Activated CD8-positive, alpha-beta memory T cell treated with anti-CD3 and anti-CD28 coated beads, Interleukin-2, amount 50 U/mL, for 1 hour (primary cell): Measurements from ENCODE around the gene CHIT1.
"Not testable (repeated sequence)": the region's sequence is repeated elsewhere in the genome, so short reads cannot be mapped to it uniquely, and the experiment has no call there.

Experiments used
- DNase-seq: peaks from one replicate; pipeline ENCODE4 v3.0.0-alpha.2; 2020; ENCODE audit errors: extremely low read depth

CHIT1 gene

DNA sequence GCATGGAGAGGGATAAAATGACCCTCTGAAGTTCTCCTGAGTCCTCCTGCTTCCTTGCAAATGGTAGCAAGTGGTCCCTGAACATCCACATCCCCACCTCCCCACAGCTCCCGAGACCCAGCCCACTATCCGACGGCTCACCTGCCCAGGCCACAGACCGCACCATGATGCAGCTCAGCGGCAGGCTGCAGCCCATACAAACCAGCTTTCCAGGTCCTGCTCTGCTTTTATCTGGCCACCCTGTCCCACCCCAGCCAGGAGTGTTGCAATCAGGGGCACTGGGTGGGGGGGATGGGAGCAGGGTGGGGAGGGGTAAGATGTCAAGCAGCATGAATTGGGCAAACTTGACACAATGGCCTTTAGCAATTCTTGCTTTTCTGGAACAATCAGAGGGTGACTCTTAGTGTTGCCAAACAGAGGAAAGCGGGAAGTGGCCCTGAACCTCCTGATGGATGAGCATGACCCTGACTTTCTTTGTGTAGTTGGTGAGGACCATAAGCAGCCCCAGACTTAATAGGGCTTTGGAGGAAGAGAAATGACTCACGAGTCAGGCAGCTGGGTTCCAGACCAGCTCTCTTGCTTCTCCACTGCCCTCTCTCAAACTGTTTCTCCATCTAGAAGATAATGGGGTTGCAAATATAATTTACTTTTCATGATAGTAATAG, at the start of gene CHIT1:
CHIT1 (minus strand) TSS at position 203 of the 665 bp plus-strand sequence; CDS start at position 166, 37 bp downstream.
- DNase-seq = no peak

GRCh38 chr1:203278885-203279406, 49.5 kb upstream of the CHIT1 start:
- DNase-seq = no peak

DNA sequence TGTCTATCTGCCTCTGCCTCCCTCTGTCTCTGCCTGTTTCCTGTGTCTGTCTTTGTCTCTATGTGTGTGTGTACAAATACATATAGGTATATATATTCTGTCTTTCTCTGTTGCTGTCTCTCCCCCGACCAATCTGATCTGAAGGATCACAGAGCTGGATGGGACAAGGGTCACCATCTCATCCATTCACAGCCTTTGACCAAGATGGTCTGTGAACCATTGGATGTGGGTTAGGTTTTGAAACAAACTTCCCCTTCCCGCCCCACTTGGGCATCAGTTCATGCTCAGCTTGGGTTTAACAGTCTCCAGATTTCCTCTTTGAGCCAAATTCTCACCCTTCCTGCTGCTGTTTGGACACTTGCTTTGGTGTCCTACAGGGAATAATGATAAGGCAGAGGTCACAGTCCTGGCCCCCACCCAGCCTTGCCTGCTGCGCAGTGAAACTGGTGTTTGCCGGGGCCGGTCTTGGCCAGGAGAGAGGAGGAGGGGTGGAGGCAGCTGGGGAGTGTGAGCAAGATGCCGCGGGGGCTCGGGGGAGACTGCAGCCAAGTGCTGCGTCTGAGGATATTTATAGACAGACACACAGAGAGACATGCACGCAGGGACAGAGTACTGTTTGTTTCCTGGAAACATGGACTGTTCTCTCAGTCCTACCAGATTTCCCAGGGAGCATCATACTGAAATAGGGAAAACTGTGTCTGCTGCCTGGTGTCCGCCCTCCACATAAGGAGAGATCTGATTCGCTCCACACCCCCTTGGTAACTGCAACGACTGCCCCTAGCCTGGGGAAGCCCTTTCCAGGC, 48.8 kb upstream of the CHIT1 start:
- DNase-seq = no peak

DNA sequence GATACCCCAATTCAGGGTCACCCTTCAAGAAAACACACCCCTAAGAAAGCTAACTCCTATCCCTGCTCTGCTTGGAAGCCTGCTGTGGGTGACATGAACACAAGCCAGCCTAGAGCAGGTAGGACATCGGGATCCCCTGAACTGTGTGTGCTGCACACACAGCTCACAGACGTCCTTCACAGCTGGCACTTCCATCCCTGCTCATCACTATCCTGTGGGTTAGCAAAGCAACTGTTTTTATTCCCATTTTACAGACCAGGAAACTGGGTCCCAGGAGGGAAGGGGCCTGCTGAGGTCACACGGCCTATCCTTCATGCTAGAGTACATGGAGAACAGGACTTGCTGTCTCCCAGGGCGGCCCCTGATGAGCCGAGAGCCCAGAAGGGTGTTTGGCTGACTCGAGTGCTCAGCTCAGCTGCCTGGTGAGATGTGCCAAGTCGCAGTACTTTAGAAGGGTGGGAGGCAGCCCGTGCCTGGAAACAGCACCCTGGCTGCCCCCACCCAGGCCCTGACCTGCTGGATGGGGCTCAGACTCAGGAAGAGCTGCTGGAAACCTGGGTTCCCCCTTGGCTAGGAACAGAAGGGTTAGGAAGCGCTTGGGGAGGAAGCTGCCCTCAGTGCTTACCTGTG, 47.6 kb upstream of the CHIT1 start:
- DNase-seq = no peak

GRCh38 chr1:203276408-203276807, 46.9 kb upstream of the CHIT1 start:
- DNase-seq = no peak

DNA sequence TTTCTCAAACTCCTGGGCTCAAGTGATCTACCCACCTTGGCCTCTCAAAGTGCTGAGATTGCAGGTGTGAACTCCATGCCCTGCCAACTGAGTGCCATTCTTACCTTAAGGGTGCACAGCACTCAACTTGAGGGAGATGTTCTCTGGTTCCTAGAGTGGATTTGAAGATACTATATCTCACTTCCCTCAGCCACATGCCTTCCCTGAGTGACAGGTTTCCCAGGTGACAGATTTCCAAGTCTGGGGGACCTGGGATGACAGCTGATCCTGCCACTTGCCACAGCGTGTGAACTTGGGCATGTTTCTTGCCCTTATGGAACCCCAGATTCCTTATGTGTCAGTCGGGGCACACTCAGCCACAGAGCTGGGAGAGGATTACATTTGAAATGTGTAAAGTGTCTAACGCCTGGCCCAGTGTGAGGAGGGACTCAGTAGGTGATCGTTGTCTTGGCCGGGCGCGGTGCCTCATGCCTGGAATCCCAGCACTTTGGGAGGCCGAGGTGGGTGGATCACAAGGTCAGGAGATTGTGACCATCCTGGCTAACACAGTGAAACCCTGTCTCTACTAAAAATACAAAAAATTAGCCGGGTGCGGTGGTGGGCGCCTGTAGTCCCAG, 46.3 kb upstream of the CHIT1 start:
- DNase-seq = no peak

DNA sequence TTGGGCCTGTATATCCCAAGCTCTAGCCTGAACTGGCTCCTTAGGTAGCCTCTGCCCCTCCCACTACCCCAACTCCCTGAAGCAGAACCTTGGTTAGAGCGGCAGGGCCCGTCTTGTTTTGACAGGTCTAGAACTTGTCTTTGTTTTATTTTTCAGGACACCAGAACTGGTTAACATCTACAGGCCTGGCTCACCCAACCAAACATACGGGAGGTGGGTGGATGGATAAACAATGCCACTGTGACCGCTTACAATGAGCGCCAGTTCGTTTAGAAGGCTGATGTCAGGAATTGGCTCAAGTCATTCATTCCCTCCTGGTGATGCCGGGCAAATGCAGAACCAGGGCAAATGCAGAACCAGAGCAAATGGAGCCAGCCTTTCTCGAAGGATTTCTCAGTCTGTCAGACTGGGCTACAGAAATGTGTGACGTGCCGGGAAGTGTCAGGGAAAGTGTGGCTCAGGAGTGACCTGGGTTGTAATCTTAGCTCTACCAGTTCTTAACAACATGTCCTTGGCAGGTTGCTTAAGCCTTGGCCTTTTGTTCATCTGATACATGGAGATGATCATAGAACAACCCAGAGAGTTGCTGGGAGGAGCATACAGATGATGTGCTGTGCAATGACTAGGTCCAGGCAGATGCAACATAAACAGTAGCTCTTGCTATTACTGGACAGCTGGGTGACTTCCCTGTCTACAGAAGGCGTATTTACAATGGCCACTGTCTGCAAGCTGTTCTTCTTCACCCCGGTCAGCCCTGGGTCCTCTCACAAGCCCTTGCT, 45.3 kb upstream of the CHIT1 start:
- DNase-seq = no peak

DNA sequence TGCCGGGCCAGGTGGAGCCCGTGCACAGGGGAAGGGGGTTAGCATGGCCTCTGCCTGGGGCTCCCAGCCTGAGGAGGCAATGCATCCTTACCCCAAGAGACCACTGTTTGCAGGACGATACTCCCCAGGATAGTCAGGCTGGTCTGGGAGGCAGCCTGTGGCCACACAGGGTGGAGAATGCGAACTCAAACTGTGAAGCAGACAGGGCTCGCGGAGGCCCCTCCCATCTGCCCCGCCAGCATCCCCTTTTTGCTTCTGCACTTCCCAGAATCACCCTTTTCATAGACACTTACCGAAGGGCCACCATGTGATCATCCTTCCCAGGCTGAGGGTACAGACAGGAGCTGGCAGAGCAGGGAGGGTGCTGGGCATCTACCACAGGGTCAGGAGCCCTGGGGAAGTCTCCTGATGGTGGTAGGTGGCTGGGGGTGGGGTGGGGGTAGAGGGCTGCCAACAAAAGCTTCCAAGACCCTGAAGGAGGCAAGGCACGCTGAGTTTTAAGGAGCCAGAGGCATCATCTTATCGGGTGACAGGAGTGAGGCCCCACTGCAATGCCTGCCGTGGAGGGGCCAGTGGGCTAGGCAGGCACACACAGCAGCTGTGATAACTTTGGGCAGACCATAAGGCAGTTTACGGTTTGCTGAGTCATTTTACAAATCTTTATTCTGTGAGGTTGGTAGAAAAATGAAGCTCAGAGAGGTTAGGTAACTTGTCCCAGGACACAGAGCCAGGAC, 44.6 kb upstream of the CHIT1 start:
- DNase-seq = no peak

DNA sequence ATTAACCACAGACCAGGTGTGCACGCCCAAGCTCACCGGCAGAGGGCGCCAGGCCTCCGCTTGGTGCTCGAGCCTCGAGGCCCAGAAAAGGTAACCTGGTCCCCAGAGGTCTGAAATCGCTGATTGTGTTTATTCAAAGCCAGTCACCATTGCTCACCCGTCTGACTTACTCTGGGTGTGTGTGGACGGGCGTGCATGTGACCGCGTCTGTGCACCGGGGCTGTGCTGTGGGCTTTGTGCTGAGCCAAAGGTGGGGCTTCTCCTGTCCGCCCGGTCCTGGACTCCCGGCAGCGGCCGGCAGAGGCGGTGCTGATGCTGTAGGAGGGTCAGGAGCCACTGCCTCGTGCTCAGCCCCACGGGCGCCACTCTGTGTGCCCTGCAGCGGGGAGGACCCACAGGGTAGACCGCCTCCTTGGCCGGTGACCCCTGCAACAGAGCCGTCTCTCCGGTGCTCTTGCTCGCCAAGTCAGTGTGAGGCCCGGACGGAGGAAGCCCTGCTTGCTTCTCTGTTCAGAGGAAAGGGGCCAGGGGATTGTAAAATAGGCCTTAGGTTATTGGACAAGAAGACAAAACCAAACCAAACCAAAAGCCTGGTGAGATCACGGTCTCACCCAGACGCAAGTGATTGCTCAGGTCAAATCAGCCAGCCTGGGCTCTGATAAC, 43.9 kb upstream of the CHIT1 start:
- peak; percentile 82 for DNase-seq

GRCh38 chr1:203272633-203273205, 43.2 kb upstream of the CHIT1 start:
- DNase-seq = no peak

GRCh38 chr1:203271962-203272632, 42.6 kb upstream of the CHIT1 start:
- DNase-seq = no peak

DNA sequence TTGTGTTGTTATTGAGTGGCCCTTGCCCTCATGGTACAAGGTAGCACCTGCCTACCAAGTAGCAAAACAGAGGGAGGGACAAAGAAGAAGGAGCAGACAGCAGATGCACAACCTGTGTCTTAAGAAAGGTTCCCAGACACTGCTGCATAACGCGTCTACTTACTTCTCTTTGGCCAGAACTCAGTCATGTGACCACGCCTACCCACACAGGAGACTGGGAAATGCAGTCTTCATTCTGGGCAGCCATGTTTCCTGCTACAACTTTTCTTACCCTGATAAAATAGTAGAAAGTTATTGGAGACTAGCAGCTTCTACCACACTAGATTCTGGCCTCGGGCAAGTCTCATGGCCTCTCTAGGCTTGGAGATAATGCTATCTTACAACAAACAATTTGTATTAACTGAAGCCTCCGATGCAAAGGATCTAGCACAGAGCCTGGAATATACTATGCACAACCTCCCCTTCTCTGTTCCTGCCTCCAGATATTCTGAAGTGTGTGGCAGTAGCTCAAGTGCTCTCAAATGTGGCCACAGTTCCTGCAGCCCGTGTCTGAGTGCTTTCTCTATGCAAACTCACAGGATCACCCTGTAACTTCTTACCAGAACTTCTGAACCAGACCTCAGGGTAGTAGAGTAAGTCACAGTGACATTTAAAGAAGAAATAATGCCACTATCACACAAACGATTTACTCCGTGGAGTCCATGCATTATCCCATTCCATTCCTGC, 41.7 kb upstream of the CHIT1 start:
- DNase-seq = no peak

- no peak for DNase-seq
Observed at GRCh38 chr1:203270448-203270847, 41.0 kb upstream of the CHIT1 start.

GRCh38 chr1:203269654-203270020, 40.2 kb upstream of the CHIT1 start:
- DNase-seq = no peak

DNA sequence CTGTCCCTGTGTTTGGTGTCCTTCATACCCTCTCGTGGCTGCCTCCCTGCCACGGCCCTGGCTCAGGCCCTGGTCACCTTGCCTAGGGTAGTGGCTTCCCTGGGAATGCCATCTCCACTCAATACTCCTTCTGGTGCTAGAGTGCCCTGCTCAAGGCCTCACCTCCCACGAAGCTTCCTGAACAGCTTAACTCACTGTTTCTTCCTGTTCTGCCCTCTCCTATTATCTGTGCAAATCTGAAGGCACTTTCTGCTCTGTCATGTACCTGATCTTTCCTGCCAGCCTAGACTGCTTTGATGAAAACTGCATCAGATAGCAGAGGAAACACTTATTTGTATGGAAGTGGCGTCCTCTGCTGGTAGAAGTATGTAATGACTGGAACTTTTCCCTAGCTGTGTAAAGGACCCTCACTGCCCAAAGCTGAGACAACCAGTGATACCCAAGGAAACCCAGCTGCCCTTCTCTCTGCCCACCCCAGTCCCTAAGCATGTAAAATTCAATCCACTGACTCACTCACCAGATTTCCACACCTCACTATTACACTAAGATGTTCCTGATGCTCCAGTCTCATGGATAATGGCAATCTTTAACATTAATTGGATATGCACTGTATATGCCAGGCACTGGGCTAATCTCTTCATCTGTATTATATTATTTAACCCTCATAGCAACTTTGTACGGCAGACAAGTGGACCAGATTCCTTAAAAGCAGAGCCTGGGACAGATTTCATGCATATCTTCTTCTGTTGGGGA, 39.6 kb upstream of the CHIT1 start:
- DNase-seq = peak; percentile 29

GRCh38 chr1:203267912-203268311, 38.4 kb upstream of the CHIT1 start:
- no peak for DNase-seq

DNA sequence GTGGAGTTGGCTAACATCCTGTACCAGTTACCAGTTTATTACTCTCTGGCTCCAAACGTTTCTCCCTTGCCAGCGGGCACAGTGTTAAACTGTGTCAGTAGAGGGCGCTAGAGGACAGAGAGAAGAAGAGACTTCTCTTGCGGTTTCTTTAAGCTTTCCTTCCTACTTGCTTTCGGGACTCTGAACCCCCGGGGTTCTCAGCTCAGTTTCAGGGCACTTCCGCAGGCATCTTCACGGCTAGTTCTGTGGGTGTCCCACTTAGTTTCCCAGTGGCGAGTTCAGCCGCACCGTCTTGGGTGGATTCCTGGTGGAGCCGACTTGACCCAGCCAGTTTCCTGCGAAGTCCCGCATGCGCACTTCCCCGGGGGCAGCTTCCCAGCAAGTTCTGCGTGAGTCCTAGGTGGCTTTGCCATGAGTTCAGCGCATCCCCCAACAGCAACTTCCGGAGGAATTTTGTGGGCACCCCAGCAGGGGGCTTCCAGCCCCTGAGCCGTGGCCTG, 37.9 kb upstream of the CHIT1 start:
- DNase-seq = peak; percentile 68

GRCh38 chr1:203266140-203266539, 36.7 kb upstream of the CHIT1 start:
- not testable (repeated sequence) for DNase-seq
